Caki2 (cell line): ENCODE results near the gene LMF1. TPM values are rescaled to one million over a fixed set of nuclear protein-coding genes. Genes with fewer than 3 reads are reported as not detected.

ENCODE experiments used
- DNase-seq: peaks from one replicate; pipeline ENCODE4 v3.0.0-alpha.2; 2015; ENCODE audit warnings: low read depth
- in situ Hi-C: cut with HindIII; loops from 2 replicates; pipeline ENCODE4 v1.10.0; 2016; ENCODE audit warnings: low sequenced_read_pairs, low pct_unique_long_range_greater_than_20kb, mixed read lengths
- total RNA-seq: library from RNA; depleted of rRNA; stranded (reverse); fragments of >200 nt; shearing (Covaris generic); gene quantifications from 2 replicates; pipeline ENCODE4 v1.2.3, GENCODE V29; 2014; ENCODE audit warnings: low replicate concordance

Gene LMF1
- total RNA-seq, 1 experiment from 2014 or later = 16.5 TPM

GRCh38 chr16:929227-930073 is 41.3 kb downstream of the LMF1 start:
- DNase-seq = no peak
- in situ Hi-C loops = no loop called here

DNA sequence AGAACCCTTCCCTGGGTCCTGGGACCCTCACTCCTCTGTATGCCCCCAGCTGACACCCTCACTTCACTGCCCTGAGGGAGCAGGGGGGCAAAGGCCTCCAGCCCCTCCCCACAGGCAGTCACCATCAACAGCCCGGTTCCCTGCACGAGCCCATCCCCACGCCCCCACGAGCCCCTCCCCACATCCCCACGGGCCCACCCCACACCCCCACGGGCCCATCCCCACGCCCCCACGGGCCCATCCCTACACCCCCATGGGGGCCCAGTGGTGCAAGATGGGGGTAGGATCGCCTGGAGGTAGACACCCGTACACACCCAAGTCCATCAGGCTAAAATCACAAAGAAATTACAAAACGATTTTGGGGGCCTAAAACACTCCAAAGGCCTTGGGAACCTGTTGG is 42.3 kb downstream of the LMF1 start:
- DNase-seq = no peak
- in situ Hi-C loops = no loop called here

DNA sequence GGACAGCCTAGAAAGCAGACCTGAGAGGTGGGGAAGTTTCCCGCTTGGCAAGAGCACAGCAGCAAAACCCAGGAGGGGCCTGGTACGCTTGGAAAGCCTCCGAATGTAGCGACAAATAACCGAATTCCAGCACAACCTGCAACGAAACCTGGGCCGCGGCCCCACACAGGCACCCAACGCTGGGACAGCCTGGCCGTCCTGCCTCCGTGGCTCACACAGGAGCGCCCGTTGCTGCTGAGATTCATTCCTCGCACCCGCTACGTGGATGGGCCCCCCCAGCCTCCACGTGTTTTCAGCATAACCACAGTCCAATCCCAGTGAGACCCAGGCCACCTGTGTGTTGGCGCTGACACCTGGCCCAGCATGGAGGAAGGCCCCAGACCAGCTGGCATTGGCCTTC is 42.9 kb downstream of the LMF1 start:
- no peak for DNase-seq
- in situ Hi-C loops = no loop called here

DNA sequence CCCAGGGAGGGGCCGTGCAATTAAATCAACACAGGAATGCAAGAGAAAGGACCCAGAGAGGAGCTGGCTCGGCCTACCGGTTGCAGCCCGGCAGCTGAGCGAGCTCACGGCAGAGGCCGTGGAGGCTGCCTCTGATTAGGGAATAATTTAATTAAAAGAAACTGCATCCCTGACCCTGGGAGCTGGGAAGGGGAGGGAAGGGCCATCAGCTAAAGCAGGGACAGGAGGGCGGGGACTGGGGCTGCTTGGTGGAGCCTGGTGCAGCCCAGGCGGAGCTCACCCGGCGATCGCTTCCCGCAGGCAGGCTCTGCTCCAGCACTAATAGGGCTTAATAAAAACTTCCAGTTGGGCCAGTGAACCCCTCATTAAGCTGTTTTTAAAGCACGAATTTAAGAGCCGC is 43.4 kb downstream of the LMF1 start:
- no peak for DNase-seq
- in situ Hi-C loops = no loop called here

GRCh38 chr16:926715-927114 is 44.1 kb downstream of the LMF1 start:
- DNase-seq = no peak
- in situ Hi-C loops = no loop called here

GRCh38 chr16:924806-925205 is 46.0 kb downstream of the LMF1 start:
- DNase-seq = no peak
- in situ Hi-C loops = no loop called here

- in situ Hi-C loops = no loop called here
- DNase-seq = no peak
Measured at GRCh38 chr16:924063-924462, 46.7 kb downstream of the LMF1 start.

- no peak for DNase-seq
- in situ Hi-C loops = no loop called here
Measured at GRCh38 chr16:923184-923583, 47.6 kb downstream of the LMF1 start.

DNA sequence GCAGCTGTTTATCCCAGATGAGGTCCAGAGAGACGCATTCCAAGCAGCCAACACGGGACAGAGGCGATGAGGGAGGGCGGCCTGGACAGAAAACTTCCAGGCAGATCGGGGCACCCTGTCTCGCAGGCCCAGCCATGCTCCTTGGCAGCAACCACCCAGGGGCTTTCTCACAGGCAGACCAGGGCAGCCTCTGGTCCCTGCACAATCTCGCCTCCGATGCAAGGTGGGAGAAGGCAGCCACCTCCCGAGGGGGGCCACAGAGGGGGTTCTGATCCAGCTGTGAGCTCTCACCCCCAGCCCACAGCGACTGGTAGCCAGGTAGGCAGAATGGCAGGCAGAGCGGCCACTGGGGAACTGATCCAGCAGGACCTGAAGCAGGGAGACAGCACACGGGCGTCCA is 48.7 kb downstream of the LMF1 start:
- no peak for DNase-seq
- in situ Hi-C loops = no loop called here

GRCh38 chr16:921321-921905 is 49.4 kb downstream of the LMF1 start:
- DNase-seq = no peak
- in situ Hi-C loops = no loop called here

- in situ Hi-C loops = no loop called here
- DNase-seq = no peak
Measured at GRCh38 chr16:920717-921116, 50.1 kb downstream of the LMF1 start.

DNA sequence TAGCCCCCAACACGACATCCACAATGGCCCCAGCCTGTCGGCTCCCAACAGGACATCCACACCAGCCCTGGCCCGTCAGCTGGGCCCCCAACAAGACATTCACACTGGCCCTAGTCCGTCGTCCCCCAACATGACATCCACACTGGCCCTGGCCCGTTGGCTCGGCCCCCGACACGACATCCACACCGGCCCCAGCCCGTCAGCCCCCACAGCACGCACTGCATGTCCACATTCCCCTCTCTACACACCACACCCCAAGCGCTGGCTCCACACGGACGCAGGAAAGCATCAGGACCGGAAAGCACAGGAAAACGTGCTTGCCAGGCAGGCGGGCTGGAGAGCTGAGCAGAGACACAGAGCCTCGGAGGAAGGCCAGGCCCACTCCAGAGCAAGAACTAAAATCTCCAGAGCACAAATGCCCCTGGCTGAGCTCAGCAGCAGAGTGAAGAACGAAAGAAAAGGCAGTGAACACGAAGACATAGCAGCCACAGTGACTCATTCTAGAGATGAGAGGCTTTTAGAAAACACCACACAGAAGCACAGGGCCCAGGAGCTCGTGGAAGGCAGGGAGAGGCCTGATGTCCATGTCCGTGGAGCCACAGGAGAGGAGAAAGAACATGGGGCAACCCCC is 50.6 kb downstream of the LMF1 start:
- in situ Hi-C loops = no loop called here
- no peak for DNase-seq

DNA sequence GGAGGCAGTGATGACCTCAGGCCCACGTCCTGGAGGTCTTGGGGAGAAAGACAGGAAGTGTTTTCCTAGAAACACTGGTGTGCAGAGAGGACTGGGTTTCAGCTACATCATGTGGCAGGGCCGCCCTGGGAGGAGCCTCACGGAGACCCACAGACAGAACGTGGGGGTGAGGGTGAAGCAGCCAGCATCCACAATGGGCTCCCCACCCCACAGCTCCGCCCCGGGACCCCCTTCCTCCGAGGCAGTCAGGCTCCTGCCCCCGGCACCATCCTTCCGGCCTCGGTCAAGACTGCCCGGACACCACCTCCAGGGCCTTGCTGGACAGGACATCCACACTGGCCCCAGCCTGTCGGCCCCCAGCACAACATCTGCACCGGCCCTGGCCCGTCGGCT is 51.1 kb downstream of the LMF1 start:
- no peak for DNase-seq
- in situ Hi-C loops = no loop called here

DNA sequence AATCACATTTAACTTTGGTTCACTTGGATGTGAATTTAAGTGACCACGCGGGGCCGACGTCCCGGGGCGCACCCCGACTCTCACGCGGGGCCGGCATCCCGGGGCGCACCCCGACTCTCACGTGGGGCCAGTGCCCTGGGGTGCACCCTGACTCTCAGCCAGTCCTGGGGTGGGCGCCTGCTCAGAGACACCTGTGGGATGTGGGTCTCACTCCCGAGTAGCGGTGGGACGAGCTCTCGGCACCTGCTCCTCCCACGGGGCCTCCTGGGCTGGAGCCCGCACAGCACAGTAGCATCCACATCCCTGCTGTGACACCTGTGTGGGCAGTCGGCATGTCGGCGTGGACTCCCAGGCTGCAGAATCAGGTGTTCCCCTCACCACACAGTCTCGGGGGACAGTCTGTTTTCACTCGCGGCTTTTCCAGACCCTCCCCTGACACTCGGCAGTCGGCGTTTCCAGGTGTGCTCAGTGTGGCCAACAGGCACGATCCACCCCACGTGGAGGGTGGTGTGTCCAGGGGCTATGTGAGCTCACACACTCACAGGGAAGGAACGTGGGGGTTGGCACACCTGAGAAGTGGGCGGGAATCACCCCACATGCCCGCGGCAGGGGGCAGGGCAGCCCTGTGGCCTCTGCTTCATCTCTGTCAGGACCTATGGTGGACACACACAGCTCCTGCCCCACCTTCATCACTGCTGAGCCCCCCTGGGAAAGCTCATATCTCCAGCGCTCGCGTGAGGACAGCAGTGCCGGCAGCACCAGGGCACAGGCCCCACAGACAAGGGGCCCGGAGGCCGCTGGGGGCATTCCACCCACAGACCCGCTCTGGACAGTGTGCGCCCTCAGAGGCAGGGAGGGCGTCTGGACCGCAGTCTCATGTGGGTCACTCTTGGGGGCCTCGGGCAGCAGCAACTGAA is 51.8 kb downstream of the LMF1 start:
- no peak for DNase-seq
- in situ Hi-C loops = no loop called here

- in situ Hi-C loops = no loop called here
Measured at GRCh38 chr16:918068-918467, 52.7 kb downstream of the LMF1 start.

DNA sequence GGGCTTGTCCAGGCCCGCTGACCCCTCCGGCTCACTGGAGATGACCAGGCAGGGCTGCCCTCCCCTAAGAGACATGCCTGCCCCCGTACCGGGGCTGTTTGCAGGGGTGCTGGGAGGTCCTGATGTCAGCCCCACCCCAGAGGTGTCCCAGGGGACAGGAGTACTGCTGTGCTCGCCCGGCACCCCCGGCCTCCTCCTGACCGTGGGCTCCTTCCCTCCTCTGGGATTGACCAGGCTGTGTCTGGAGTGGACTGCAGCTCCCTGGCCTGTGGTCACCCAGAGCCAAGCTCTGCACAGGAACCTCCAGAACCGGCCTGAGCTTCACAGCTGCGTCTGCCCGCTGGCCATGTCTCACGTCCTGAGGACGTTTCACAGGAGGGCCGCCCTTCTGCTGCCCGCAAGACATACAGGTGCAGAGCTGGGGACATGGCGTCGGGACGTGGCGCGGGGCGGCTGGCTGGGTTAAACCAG is 53.2 kb downstream of the LMF1 start:
- in situ Hi-C loops = no loop called here
- DNase-seq = no peak

More at GRCh38 chr16:918068-918467, 52.7 kb downstream of the LMF1 start:
- DNase-seq = no peak

- in situ Hi-C loops = no loop called here
- DNase-seq = no peak
Measured at GRCh38 chr16:916035-916799, 54.6 kb downstream of the LMF1 start.

- in situ Hi-C loops = no loop called here
- no peak for DNase-seq
Measured at GRCh38 chr16:915546-915945, 55.2 kb downstream of the LMF1 start.
